Right lobe of liver (tissue), 4 donors: ENCODE measurements around the gene YPEL3.

Experiments used
- CTCF ChIP-seq, 4 donors: fragments of 200-600 bp in 3 of 4; fragments of 450-650 bp in 1 of 4; IDR thresholded peaks; one replicate each; pipeline versions ENCODE4 v1.5.1 to v1.8.0; 2016 to 2022; ENCODE audit warnings: antibody characterized with exemption in 4 of 4, mild to moderate bottlenecking in 2 of 4
- POLR2A ChIP-seq: fragments of 450-650 bp; IDR thresholded peaks from one replicate; pipeline ENCODE4 v1.6.1; 2017; ENCODE audit warnings: antibody characterized with exemption, mild to moderate bottlenecking
- donor health status: DM: no; HTN: no; CAD: no.
- donor health status: DM: no; HTN: no; CAD: no.
- donor health status: DM: no; HTN: yes; CAD: no.

GRCh38 chr16:30113031-30113710 is 17.2 kb upstream of the YPEL3 start, which contains the start of gene GDPD3:
- no peak for TF ChIP-seq CTCF (IDR thresholded peaks at IDR 0.05)
- no peak for TF ChIP-seq POLR2A
